Fibroblast of lung (primary cell): ENCODE data around the gene RERE. TPM values are rescaled to one million over a fixed set of nuclear protein-coding genes. Genes with fewer than 3 reads are reported as not detected.

Source experiments
- DNase-seq, 2 donors: peaks; one replicate each; pipeline versions ENCODE4 v3.0.0 to v3.0.0-alpha.2; 2010; ENCODE audit warnings: low read depth in 2 of 2
- H2AFZ ChIP-seq: 2 replicates; pipeline ENCODE4 v1.5.1; 2012; ENCODE audit warnings: low read length, control low read depth, inconsistent platforms
- H3K27ac ChIP-seq: 2 replicates; pipeline ENCODE4 v1.5.1; 2011; ENCODE audit warnings: low read length, control low read depth; ENCODE audit not compliant: insufficient read depth
- H3K27me3 ChIP-seq: 2 replicates; pipeline ENCODE4 v1.5.1; 2011; ENCODE audit warnings: mild to moderate bottlenecking, low read length; ENCODE audit not compliant: control insufficient read depth, insufficient read depth
- H3K36me3 ChIP-seq: 2 replicates; pipeline ENCODE4 v1.5.1; 2011; ENCODE audit warnings: low read length; ENCODE audit not compliant: control insufficient read depth, insufficient read depth
- H3K4me1 ChIP-seq: 2 replicates; pipeline ENCODE4 v1.5.1; 2011; ENCODE audit warnings: low read length; ENCODE audit not compliant: control insufficient read depth, insufficient read depth; ENCODE audit errors: extremely low read depth
- H3K4me2 ChIP-seq: 2 replicates; pipeline ENCODE4 v1.5.1; 2011; ENCODE audit warnings: low read length, control low read depth; ENCODE audit not compliant: insufficient read depth; ENCODE audit errors: extremely low read depth
- H3K4me3 ChIP-seq, 4 experiments: fragments of 200-600 bp in 1 of 4; sonication (generic) in 1 of 4; replicated peaks in 1 of 4; 2 replicates each; pipeline ENCODE4 v1.5.1; 2011 to 2016; ENCODE audit warnings: low read length in 4 of 4, low read depth in 3 of 4, mild to moderate bottlenecking in 3 of 4, control low read depth in 2 of 4, inconsistent platforms in 1 of 4, mixed read lengths in 1 of 4; ENCODE audit not compliant: insufficient read depth in 1 of 4; ENCODE audit errors: control extremely low read depth in 1 of 4
- H3K79me2 ChIP-seq: 2 replicates; pipeline ENCODE4 v1.5.1; 2012; ENCODE audit warnings: mild to moderate bottlenecking, low read length, inconsistent platforms; ENCODE audit not compliant: control insufficient read depth, insufficient read depth
- H3K9ac ChIP-seq: 2 replicates; pipeline ENCODE4 v1.5.1; 2011; ENCODE audit warnings: mild to moderate bottlenecking, low read length, control low read depth; ENCODE audit not compliant: insufficient read depth
- H3K9me3 ChIP-seq: 2 replicates; pipeline ENCODE4 v1.5.1; 2012; ENCODE audit warnings: low read depth, low read length; ENCODE audit not compliant: control insufficient read depth, insufficient read depth
- H4K20me1 ChIP-seq: 2 replicates; pipeline ENCODE4 v1.5.1; 2011; ENCODE audit warnings: low read length; ENCODE audit not compliant: control insufficient read depth, insufficient read depth; ENCODE audit errors: extremely low read depth
- EZH2 ChIP-seq: IDR thresholded peaks from 2 replicates; pipeline ENCODE4 v1.5.1; 2012; ENCODE audit warnings: low read length, control low read depth, mild to moderate bottlenecking; ENCODE audit errors: missing control alignments
- polyA plus RNA-seq, 2 donors: library from polyadenylated mRNA; depleted of rRNA in 1 of 2; stranded (reverse) in 1 of 2; unstranded in 1 of 2; fragments of >200 nt; gene quantifications; 2 replicates each; pipeline ENCODE4 v1.2.1, GENCODE V29; 2011 to 2012; ENCODE audit warnings: missing spikeins in 1 of 2
- total RNA-seq: library from RNA; depleted of rRNA; stranded (reverse); fragments of >200 nt; gene quantifications from 2 replicates; pipeline ENCODE4 v1.2.1, GENCODE V29; 2014
- TF ChIP-seq, protein P1 (sequence below), 2 donors: IDR thresholded peaks in 1 of 2; conservative IDR thresholded peaks in 1 of 2; 1 replicate in 1 of 2; 2 replicates in 1 of 2; pipeline ENCODE4 v1.5.1; 2011 to 2012; ENCODE audit warnings: low read length in 2 of 2, control low read depth in 1 of 2, inconsistent platforms in 1 of 2, low read depth in 1 of 2, mild to moderate bottlenecking in 1 of 2

The RERE gene
- total and polyA plus RNA-seq, 2 donors (not counting 1 experiment from before 2014, with no cell fraction given) = 3.7 to 51.0 TPM

GRCh38 chr1:8406011-8406410 is 411.4 kb downstream of the RERE start:
- Histone ChIP-seq H3K4me1 (peaks cover 37% of the 10 kb centered on the region), H3K9ac (no peak overlapping the region), H3K4me2 (no peak overlapping the region), H4K20me1 (no peaks in the 10 kb centered on the region), H3K4me3 (no peak overlapping the region), H3K27me3 (no peaks in the 10 kb centered on the region), H2AFZ (no peak overlapping the region), H3K9me3 (no peaks in the 10 kb centered on the region), H3K36me3 (peaks cover 2% of the 10 kb centered on the region), H3K27ac (no peak overlapping the region), H3K79me2 (peaks cover 52% of the 10 kb centered on the region)
- DNase-seq = no peak
- no peak for TF ChIP-seq EZH2
- TF ChIP-seq, protein P1, sequence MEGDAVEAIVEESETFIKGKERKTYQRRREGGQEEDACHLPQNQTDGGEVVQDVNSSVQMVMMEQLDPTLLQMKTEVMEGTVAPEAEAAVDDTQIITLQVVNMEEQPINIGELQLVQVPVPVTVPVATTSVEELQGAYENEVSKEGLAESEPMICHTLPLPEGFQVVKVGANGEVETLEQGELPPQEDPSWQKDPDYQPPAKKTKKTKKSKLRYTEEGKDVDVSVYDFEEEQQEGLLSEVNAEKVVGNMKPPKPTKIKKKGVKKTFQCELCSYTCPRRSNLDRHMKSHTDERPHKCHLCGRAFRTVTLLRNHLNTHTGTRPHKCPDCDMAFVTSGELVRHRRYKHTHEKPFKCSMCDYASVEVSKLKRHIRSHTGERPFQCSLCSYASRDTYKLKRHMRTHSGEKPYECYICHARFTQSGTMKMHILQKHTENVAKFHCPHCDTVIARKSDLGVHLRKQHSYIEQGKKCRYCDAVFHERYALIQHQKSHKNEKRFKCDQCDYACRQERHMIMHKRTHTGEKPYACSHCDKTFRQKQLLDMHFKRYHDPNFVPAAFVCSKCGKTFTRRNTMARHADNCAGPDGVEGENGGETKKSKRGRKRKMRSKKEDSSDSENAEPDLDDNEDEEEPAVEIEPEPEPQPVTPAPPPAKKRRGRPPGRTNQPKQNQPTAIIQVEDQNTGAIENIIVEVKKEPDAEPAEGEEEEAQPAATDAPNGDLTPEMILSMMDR (conservative IDR thresholded peaks at IDR 0.05 in 1 of 2, IDR thresholded peaks at IDR 0.05 in 1 of 2; ENCODE audit: low read depth in 1 of 2, low read length in 2 of 2) = no peak

DNA sequence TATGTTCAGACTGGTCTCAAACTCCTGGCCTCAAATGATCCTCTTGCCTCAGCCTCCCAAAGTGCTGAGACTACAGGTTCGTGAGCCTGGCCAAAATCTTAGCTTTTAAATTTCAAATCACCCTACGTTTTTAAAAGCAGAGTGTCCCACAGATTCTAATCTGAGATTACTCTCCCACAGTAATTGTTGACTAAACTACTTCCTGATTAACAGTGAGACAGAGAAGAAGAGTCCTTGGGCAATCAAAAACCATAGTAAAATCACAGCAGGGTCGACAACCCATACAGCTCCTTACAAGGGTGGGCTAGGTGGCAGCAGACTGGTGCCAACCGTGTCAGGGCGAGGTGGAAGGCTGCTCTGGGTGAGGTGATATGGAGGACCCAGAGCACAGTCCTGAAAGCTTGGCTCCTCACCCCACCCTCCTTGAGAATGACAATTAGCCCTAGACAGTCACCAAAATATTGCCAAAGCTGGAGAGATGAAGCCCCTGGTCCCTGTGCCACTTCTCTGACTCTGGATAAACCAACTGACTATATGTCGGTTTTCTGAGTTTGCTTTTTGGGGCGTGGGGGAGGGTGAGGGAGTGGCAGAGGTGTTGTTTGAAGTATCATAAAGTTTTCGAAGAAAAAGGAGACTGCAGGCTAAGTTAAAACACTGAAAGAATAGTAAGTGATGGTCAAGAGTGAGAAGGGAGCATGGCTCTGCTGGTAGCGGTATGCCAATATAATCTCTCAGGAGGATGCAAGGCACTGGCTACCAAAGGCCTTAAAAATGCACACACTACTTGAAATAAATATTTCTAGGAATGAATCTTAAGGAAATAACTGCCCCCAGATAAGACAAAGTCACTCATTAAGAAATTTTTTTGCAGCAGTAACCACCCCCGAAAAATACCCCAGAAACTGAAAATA is 412.7 kb downstream of the RERE start:
- no peaks in the 10 kb centered on the region for H3K9me3 ChIP-seq
- TF ChIP-seq, protein P1 (conservative IDR thresholded peaks at IDR 0.05 in 1 of 2, IDR thresholded peaks at IDR 0.05 in 1 of 2; ENCODE audit: low read depth in 1 of 2, low read length in 2 of 2) = no peak
- TF ChIP-seq EZH2 = no peak
- no peak overlapping the region for H3K4me2 ChIP-seq
- peaks cover 47% of the 10 kb centered on the region for H3K79me2 ChIP-seq
- H4K20me1 ChIP-seq = no peaks in the 10 kb centered on the region
- no peaks in the 10 kb centered on the region for H3K27me3 ChIP-seq
- H2AFZ ChIP-seq = no peak overlapping the region
- H3K4me3 ChIP-seq = no peak overlapping the region
- H3K36me3 ChIP-seq = peaks cover 2% of the 10 kb centered on the region
- peaks cover 27% of the 10 kb centered on the region for H3K4me1 ChIP-seq
- H3K9ac ChIP-seq = no peak overlapping the region
- H3K27ac ChIP-seq = no peak overlapping the region
- DNase-seq = no peak

GRCh38 chr1:8402109-8402710 is 415.2 kb downstream of the RERE start:
- Histone ChIP-seq H3K27ac (no peak overlapping the region), H4K20me1 (no peaks in the 10 kb centered on the region), H3K9ac (no peak overlapping the region), H3K4me2 (no peak overlapping the region), H3K27me3 (no peaks in the 10 kb centered on the region), H2AFZ (no peak overlapping the region), H3K36me3 (peaks cover 2% of the 10 kb centered on the region), H3K4me3 (no peak overlapping the region), H3K79me2 (peaks cover 49% of the 10 kb centered on the region), H3K4me1 (peaks cover 20% of the 10 kb centered on the region), H3K9me3 (no peaks in the 10 kb centered on the region)
- no peak for DNase-seq
- TF ChIP-seq, protein P1 (conservative IDR thresholded peaks at IDR 0.05 in 1 of 2, IDR thresholded peaks at IDR 0.05 in 1 of 2; ENCODE audit: low read depth in 1 of 2, low read length in 2 of 2) = no peak
- TF ChIP-seq EZH2 = no peak
